Hepatocyte (in vitro differentiated cells): Measurements from ENCODE around the gene MATK. TPM values are rescaled to one million over a fixed set of nuclear protein-coding genes. Genes with fewer than 3 reads are reported as not detected.

Experiments used
- DNase-seq: peaks from one replicate; pipeline ENCODE4 v3.0.0-alpha.2; 2016; ENCODE audit warnings: low spot score
- H2AFZ ChIP-seq: fragments of 200-600 bp; sonication (generic); 2 replicates; pipeline ENCODE4 v1.6.0; 2016; ENCODE audit warnings: antibody characterized with exemption, mild to moderate bottlenecking
- H3K27ac ChIP-seq: fragments of 200-600 bp; sonication (generic); 2 replicates; pipeline ENCODE4 v1.5.1; 2016; ENCODE audit warnings: mild to moderate bottlenecking
- H3K27me3 ChIP-seq: fragments of 200-600 bp; sonication (generic); 2 replicates; pipeline ENCODE4 v1.6.1; 2016
- H3K36me3 ChIP-seq: fragments of 200-600 bp; sonication (generic); replicated peaks from 2 replicates; pipeline ENCODE4 v1.5.1; 2016; ENCODE audit warnings: low read depth; ENCODE audit not compliant: insufficient read depth
- H3K4me1 ChIP-seq: fragments of 200-600 bp; sonication (generic); 2 replicates; pipeline ENCODE4 v1.5.1; 2016; ENCODE audit warnings: mild to moderate bottlenecking, moderate library complexity; ENCODE audit not compliant: insufficient read depth
- H3K4me2 ChIP-seq: fragments of 200-600 bp; sonication (generic); 2 replicates; pipeline ENCODE4 v1.6.0; 2016
- H3K4me3 ChIP-seq: fragments of 200-600 bp; sonication (generic); 2 replicates; pipeline ENCODE4 v1.5.1; 2016; ENCODE audit warnings: mild to moderate bottlenecking
- H3K79me2 ChIP-seq: fragments of 200-600 bp; sonication (generic); 2 replicates; pipeline ENCODE4 v1.6.0; 2017; ENCODE audit warnings: mild to moderate bottlenecking
- H3K9me2 ChIP-seq: fragments of 200-600 bp; sonication (generic); replicated peaks from 2 replicates; pipeline ENCODE4 v1.6.0; 2017; ENCODE audit warnings: mild to moderate bottlenecking; ENCODE audit not compliant: insufficient read depth
- H3K9me3 ChIP-seq: fragments of 200-600 bp; sonication (generic); 2 replicates; pipeline ENCODE4 v1.5.1; 2016; ENCODE audit warnings: low read depth, mild to moderate bottlenecking
- H4K20me1 ChIP-seq: fragments of 200-600 bp; sonication (generic); 2 replicates; pipeline ENCODE4 v1.6.0; 2016; ENCODE audit warnings: mild to moderate bottlenecking; ENCODE audit not compliant: insufficient read depth, poor library complexity, severe bottlenecking
- CTCF ChIP-seq: fragments of 200-600 bp; sonication (generic); IDR thresholded peaks from 2 replicates; pipeline ENCODE4 v1.5.1; 2016; ENCODE audit warnings: antibody characterized with exemption, mild to moderate bottlenecking; ENCODE audit not compliant: poor library complexity
- EZH2 ChIP-seq: fragments of 200-600 bp; sonication (generic); IDR thresholded peaks from 2 replicates; pipeline ENCODE4 v1.6.1; 2016; ENCODE audit warnings: antibody characterized with exemption, mild to moderate bottlenecking, borderline replicate concordance
- EZH2phosphoT487 ChIP-seq: fragments of 200-600 bp; sonication (generic); IDR thresholded peaks from one replicate; pipeline ENCODE4 v1.6.1; 2018; ENCODE audit warnings: antibody characterized with exemption, mild to moderate bottlenecking, low read depth, moderate library complexity; ENCODE audit not compliant: unreplicated experiment, severe bottlenecking
- WGBS: methylation state at CpG from one replicate; pipeline ENCODE4 v1.1.6; 2016; ENCODE audit warnings: low lambda C conversion rate; ENCODE audit errors: missing lambda C conversion rate; 5-methylcytosine and 5-hydroxymethylcytosine counted together
- polyA plus RNA-seq: library from polyadenylated mRNA; unstranded; fragments of >200 nt; fragmentation: Nextera tagmentation; extraction: Ambion mirVana; gene quantifications from 2 replicates; pipeline ENCODE4 v1.2.1, GENCODE V29; 2016
- total RNA-seq: library from RNA; depleted of rRNA; stranded (reverse); fragments of >200 nt; gene quantifications from 2 replicates; pipeline ENCODE4 v1.2.3, GENCODE V29; 2014

Gene MATK
- total and polyA plus RNA-seq, 2 experiments from 2014 or later, result 0.50 TPM; not detected in 1

- H3K4me1 ChIP-seq, result no peaks in the 10 kb centered on the region
- no peaks in the 10 kb centered on the region for H3K9me2 ChIP-seq
- peaks cover 30% of the 10 kb centered on the region for H3K27me3 ChIP-seq
- peaks cover 2% of the 10 kb centered on the region for H3K9me3 ChIP-seq
- H3K27ac ChIP-seq, result no peak overlapping the region
- H3K4me3 ChIP-seq, result no peak overlapping the region
- DNase-seq, result no peak
- 6% methylated on average over 40 of the region's 47 CpGs for WGBS
- peak overlapping the region; percentile 86 for H3K4me2 ChIP-seq
- no peaks in the 10 kb centered on the region for H3K36me3 ChIP-seq
- no peak overlapping the region for H2AFZ ChIP-seq
- no peaks in the 10 kb centered on the region for H4K20me1 ChIP-seq
- H3K79me2 ChIP-seq, result no peaks in the 10 kb centered on the region
- TF ChIP-seq EZH2 (no peak), CTCF (no peak), EZH2phosphoT487 (no peak)
Measured at GRCh38 chr19:3785451-3785937, 687 bp downstream of the MATK start.

DNA sequence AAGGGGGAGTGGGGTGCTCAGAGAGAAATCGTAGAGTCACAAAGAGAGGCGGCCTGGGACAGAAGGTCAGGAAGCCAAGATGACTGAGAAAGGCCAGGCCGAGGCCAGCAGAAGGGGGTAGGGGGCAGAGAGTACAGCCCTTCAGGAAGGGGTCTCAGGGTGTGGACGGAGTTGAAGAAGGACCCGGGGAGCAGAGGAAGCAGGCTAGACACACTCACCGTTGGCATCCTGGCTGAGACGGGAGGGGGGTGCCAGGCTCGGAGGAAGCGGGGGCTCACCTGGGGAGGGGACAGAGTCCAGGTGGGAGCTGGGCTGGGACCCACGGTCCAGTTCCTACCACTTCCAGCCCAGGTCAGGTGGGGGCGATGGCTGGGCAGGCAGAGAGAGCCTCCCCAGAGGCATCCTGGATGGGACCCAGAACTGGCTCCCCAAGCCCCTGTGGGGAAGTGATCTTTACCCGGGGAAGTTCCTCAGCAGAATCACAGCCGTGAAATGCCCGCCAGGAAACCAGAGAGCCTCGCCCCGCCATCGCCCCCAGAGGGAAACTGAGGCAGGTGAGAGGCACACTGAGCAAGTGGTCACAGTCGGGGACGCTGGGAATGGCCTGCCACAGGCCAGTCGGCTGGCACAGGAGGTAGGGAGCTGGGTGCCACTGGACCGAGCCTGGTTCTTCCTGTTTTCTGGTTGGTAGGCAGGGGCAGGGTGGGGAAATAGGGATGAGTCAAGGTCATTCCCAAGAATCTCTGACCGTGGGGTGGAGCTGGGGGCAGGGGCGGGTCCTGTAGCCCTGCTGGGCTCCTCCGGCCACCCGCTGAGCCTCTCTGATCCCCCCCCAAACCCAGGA lies 1.4 kb downstream of the MATK start:
- Histone ChIP-seq H3K79me2 (no peaks in the 10 kb centered on the region), H3K4me3 (no peak overlapping the region), H3K36me3 (no peaks in the 10 kb centered on the region), H3K9me3 (peaks cover 2% of the 10 kb centered on the region), H2AFZ (no peak overlapping the region), H3K4me2 (no peak overlapping the region), H3K4me1 (no peaks in the 10 kb centered on the region), H4K20me1 (no peaks in the 10 kb centered on the region), H3K27ac (no peak overlapping the region), H3K9me2 (no peaks in the 10 kb centered on the region), H3K27me3 (peaks cover 30% of the 10 kb centered on the region)
- WGBS, result 47% methylated on average over 23 of the region's 25 CpGs
- DNase-seq, result no peak
- peak; percentile 0 for TF ChIP-seq EZH2
- no peak for TF ChIP-seq CTCF
- no peak for TF ChIP-seq EZH2phosphoT487

GRCh38 chr19:3783660-3784584 lies 2.3 kb downstream of the MATK start:
- Histone ChIP-seq H3K9me2 (no peaks in the 10 kb centered on the region), H4K20me1 (no peaks in the 10 kb centered on the region), H3K4me3 (no peak overlapping the region), H3K9me3 (peaks cover 2% of the 10 kb centered on the region), H2AFZ (no peak overlapping the region), H3K27ac (no peak overlapping the region), H3K36me3 (no peaks in the 10 kb centered on the region), H3K4me1 (no peaks in the 10 kb centered on the region), H3K4me2 (no peak overlapping the region), H3K79me2 (no peaks in the 10 kb centered on the region), H3K27me3 (peaks cover 30% of the 10 kb centered on the region)
- DNase-seq, result no peak
- TF ChIP-seq EZH2, result no peak
- TF ChIP-seq CTCF, result peak; percentile 3
- no peak for TF ChIP-seq EZH2phosphoT487
- WGBS, result 81% methylated on average over 33 of the region's 49 CpGs
